Endothelial cell of umbilical vein (primary cell): ENCODE results near the gene CPZ.

ENCODE experiments used
- CTCF ChIP-seq, 2 donors: IDR thresholded peaks; 1 replicate in 1 of 2; 2 replicates in 1 of 2; pipeline ENCODE4 v1.5.1; 2011; ENCODE audit warnings: low read length in 2 of 2, mild to moderate bottlenecking in 2 of 2, moderate library complexity in 2 of 2, control low read depth in 1 of 2, inconsistent platforms in 1 of 2, low read depth in 1 of 2; ENCODE audit not compliant: insufficient read depth in 1 of 2; ENCODE audit errors: extremely low read depth in 1 of 2
- POLR2A ChIP-seq: IDR thresholded peaks from 2 replicates; pipeline ENCODE4 v1.6.1; 2012; ENCODE audit warnings: low read depth, mild to moderate bottlenecking, control low read depth, low read length

DNA sequence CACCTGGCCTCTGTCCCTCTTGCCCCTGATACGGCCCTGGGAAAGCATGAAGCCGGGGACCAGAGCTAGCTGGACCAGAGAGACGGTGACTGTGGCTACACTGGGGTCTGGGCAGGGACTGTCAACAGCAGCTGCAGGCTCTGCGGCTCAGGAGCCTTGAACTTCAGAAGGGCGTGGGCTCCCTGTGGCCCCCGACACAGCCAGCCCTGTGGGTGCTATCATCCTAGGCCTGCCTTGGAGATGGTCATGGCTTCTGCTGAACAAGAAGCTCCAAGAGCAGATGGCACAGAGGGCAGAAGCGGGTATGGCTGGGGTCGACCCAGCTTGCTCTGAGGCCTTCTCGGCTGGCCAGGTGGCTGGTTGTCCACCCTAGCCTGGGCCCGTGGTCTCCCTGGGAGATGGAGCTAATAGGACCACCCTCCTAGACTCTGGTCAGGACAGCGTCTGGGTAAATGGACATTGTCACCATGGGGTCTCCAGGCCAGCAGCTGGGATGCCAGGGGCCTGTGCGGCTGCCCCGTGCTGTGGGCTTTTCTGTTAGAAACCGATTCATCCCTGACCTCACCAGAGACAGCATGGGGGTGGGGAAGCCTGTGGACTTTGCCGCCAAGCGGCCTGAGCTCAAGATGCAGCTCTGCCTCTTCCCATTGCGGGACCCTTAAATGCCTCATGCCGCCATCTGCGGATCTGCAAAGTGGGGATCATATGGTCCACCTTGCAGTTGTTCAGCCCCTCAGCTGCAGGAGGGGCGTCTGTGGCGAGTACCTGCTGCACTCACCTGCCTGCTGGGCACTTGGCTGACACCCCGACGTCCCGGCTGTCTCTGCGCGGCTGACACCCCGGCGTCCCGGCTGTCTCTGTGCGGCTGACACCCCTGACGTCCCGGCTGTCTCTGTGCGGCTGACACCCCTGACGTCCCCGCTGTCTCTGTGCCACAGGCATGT lies 21.1 kb downstream of the CPZ start:
- TF ChIP-seq POLR2A: no peak
- no peak for TF ChIP-seq CTCF (IDR thresholded peaks at IDR 0.05; ENCODE audit: extremely low read depth in 1 of 2, insufficient read depth in 1 of 2, low read depth in 1 of 2, low read length in 2 of 2)
